ENCODE measurements around the gene SMAD2. TPM values are rescaled to one million over a fixed set of nuclear protein-coding genes. Genes with fewer than 3 reads are reported as not detected.

SMAD2 gene
- total and polyA plus RNA-seq, 9 of the 15 experiments (the other 6 are each of a cell fraction or from before 2014, with no cell fraction given), result 9.2 to 49.6 (median 33.7) TPM

DNA sequence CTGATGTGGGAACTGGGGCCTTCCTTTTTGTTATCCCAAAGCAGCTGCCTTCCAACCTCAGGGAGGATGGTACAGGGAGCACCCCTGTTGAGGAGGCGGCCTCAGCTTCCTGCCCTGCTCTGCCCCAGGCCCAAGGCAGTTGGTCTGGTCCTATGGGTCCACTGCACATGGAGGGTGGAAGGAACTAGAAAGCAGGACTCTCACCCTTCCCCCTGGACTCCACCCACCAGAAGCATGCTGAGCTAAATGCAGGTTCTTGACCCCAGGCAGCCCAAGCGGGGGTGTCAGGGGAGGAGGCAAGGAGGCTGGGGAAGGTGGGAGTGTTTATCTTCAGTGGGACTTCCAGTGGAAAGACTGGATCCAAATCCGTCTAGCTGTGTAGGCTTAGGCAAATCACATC lies 158.5 kb downstream of the SMAD2 start:
- FAIRE-seq (no peak), DNase-seq (ENCODE audit: extremely low read depth in 1 of 4, low spot score in 3 of 4) (no peak), ATAC-seq (no peak)
- ChIA-PET POLR2A (no interaction called here), CTCF (ENCODE audit: low intra/inter-chr PET ratio) (interaction anchor here (2.6 kb wide), 1 partner anchor 251 kb away, joined by 23 read pairs; no protein-coding TSS in a partner anchor)
- whole genome bisulfite sequencing (ENCODE audit: insufficient coverage, low coverage, missing lambda C conversion rate), result 0% methylated on average over 2 of the region's 3 CpGs
- Histone ChIP-seq H3K79me2 (ENCODE audit: control insufficient read depth, insufficient read depth, low read length) (no peaks in the 10 kb centered on the region), H2AFZ (ENCODE audit: low read depth, low read length) (no peak overlapping the region), H3K4me1 (replicated peaks in 1 of 2; ENCODE audit: control insufficient read depth in 2 of 2, insufficient read depth in 2 of 2, low read length in 2 of 2) (no peaks in the 10 kb centered on the region), H3K9me1 (ENCODE audit: control insufficient read depth, insufficient read depth, low read length) (no peaks in the 10 kb centered on the region), H3K27me3 (ENCODE audit: control insufficient read depth in 2 of 2, insufficient read depth in 2 of 2, low read length in 2 of 2) (peaks cover 0 to 4% of the 10 kb centered on the region in 2 experiments; a peak in 2 of 5 replicates), H4K20me1 (replicated peaks; ENCODE audit: control insufficient read depth, insufficient read depth, low read length) (no peaks in the 10 kb centered on the region), H3K27ac (ENCODE audit: extremely low read depth, low read depth, low read length) (no peak overlapping the region), H3K4me2 (ENCODE audit: insufficient read depth, low read length) (no peak overlapping the region), H3K9me3 (replicated peaks; ENCODE audit: control insufficient read depth, insufficient read depth, low read depth, low read length) (no peaks in the 10 kb centered on the region), H3K9ac (ENCODE audit: insufficient read depth in 1 of 2, low read depth in 2 of 2, low read length in 2 of 2) (no peak overlapping the region), H3K36me3 (ENCODE audit: control insufficient read depth, insufficient read depth, low read length) (no peaks in the 10 kb centered on the region), H3K4me3 (no peak overlapping the region)
- BruUV-seq (replicated peaks), result no TSS peak
- in situ Hi-C loops (cut with MboI), result loop anchor here (5.0 to 10.0 kb wide), 2 partner anchors 255 to 673 kb away; no protein-coding TSS in a partner anchor
- intact Hi-C loops (cut with micrococcal nuclease), result loop anchor here (1.0 to 10.0 kb wide), 3 partner anchors 160 to 673 kb away; partner anchors contain the start of gene SMAD2
- TF ChIP-seq DACH1 (IDR thresholded peaks at IDR 0.05; ENCODE audit: partially characterized antibody) (no peak), CBX1 (IDR thresholded peaks at IDR 0.05; ENCODE audit: low read depth) (no peak), ZNF277 (CRISPR knock-in tag; IDR thresholded peaks at IDR 0.05; ENCODE audit: borderline replicate concordance) (no peak), ILK (tag; IDR thresholded peaks at IDR 0.05; ENCODE audit: borderline replicate concordance, low read depth) (no peak), SRSF9 (IDR thresholded peaks at IDR 0.05; ENCODE audit: borderline replicate concordance, low read depth, low read length) (no peak), BRD4 (IDR thresholded peaks at IDR 0.05) (no peak), TGIF2 (CRISPR knock-in tag; IDR thresholded peaks at IDR 0.05) (no peak), ZNF586 (CRISPR knock-in tag; conservative IDR thresholded peaks at IDR 0.05) (no peak), BRF1 (IDR thresholded peaks at IDR 0.05; ENCODE audit: borderline replicate concordance, extremely low read depth, insufficient read length) (no peak), RBM17 (IDR thresholded peaks at IDR 0.05; ENCODE audit: borderline replicate concordance, low read depth, low read length) (no peak), TRIM28 (IDR thresholded peaks at IDR 0.05) (no peak), ZBTB7A (IDR thresholded peaks at IDR 0.05; ENCODE audit: borderline replicate concordance, control insufficient read depth, low read depth, low read length) (no peak), ATF7 (IDR thresholded peaks at IDR 0.05) (no peak)
